DMS153 treated with DMSO at 0.1 percent for 48 hours (cell line): ENCODE measurements around the gene MKRN2.
"Not testable (repeated sequence)": the region's sequence is repeated elsewhere in the genome, so short reads cannot be mapped to it uniquely, and the experiment has no call there.

ENCODE experiments used
- DNase-seq: peaks from one replicate; lab custom pipeline; 2025; ENCODE audit not compliant: unreplicated experiment; lab: John Stamatoyannopoulos, UW

The MKRN2 gene

DNA sequence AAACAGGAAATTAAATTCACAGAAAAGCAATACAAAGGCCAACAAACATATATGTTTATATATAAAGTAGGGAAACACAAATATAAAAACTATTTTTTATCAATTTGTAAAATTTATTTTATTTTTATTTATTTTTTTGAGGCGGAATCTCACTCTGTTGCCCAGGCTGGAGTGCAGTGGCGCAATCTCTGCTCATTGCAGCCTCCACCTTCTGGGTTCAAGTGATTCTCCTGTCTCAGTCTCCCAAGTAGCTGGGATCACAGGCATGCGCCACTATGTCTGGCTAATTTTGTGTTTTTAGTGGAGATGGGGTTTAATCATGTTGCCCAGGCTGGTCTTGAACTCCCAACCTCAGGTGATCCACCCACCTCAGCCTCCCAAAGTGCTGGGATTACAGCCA lies 68.1 kb downstream of the MKRN2 start:
- DNase-seq, result not testable (repeated sequence)

DNA sequence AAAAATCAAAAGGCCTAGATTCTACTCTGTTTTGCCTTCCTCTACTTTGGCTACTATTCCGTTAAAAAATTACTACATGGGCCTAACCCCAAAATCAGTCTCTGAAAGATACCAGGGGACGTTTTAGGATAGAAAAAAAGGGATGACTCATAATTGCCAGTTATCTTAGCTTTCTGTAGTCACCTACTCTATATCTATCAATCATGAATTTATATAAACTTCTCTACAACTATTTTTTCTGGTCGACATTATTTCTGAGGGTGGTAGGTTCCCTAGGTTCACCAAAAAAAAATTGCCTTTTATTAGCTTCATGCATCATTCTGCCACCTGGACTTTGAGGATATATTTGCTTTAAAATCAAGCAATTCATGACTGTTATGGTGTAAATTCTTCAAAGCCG lies 70.5 kb downstream of the MKRN2 start:
- DNase-seq, result no peak

DNA sequence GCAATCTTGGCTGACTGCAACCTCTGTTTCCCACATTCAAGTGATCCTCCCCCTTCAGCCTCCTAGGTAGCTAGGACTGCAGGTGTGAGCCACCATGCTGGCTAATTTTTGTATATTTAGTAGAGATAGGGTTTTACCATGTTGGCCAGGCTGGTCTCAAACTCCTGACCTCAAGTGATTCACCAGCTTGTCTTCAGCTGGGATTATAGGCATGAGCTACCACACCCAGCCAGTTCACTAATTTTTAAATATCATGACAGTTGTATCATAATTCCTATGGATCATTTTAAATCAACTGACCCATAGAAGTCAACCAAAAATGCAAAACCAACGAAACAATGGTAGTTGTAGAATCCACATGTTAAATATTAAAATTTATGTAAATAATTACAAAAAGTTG lies 71.9 kb downstream of the MKRN2 start:
- no peak for DNase-seq

GRCh38 chr3:12629560-12629959 lies 72.7 kb downstream of the MKRN2 start:
- no peak for DNase-seq

DNA sequence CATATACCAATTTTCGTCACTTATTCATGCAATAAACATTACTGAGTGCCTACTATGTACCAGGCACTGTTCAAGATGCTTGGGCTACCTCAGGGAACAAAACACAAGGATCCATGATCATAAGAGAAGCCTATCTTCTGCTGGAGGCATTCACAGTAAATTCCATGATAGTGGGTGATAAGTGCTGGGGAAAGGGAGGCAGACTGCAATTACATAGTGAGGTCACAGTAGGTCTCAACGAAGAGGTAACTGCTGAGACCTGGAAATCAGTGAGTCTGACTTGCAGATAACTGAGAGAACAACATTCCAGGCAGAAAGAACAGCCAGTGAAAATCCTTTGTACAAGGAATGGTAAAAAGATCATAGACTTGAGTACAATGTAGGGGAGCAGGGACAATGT lies 73.4 kb downstream of the MKRN2 start:
- no peak for DNase-seq

DNA sequence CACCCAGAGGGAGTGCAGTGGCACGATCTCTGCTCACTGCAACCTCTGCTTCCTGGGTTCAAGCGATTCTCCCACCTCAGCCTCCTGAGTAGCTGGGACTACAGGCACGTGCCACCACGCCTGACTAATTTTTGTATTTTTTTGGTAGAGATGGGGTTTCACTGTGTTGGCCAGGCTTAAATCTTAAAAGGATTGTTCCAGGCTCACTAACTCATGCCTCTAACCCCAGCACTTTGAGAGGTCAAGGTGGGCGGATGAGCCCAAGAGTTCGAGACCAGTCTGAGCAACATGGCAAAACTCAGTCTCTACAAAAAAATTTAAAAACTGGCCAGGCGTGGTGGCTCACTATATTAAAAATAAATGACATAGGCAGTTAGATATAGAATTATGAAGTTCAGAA lies 74.0 kb downstream of the MKRN2 start:
- DNase-seq, result not testable (repeated sequence)

- DNase-seq, result no peak
Observed at GRCh38 chr3:12632523-12632922, 75.6 kb downstream of the MKRN2 start.

GRCh38 chr3:12633108-12633507 lies 76.2 kb downstream of the MKRN2 start:
- no peak for DNase-seq
